ENCODE measurements around the gene TMEM185B. TPM values are rescaled to one million over a fixed set of nuclear protein-coding genes. Genes with fewer than 3 reads are reported as not detected.

Gene TMEM185B
- total and polyA plus RNA-seq, 7 experiments from 2014 or later: 14.9 to 36.8 (median 19.5) TPM

- H3K36me3 ChIP-seq (ENCODE audit: control insufficient read depth in 2 of 3, insufficient read depth in 3 of 3, low read length in 3 of 3): no peaks in the 10 kb centered on the region
- no peaks in the 10 kb centered on the region for H3K27me3 Mint-ChIP-seq
- H3K27me3 ChIP-seq (ENCODE audit: control insufficient read depth in 2 of 2, insufficient read depth in 2 of 2, low read length in 2 of 2): no peaks in the 10 kb centered on the region
- peaks cover 0 to 9% (median 0%) of the 10 kb centered on the region in 5 donors for H3K36me3 Mint-ChIP-seq
- ChIA-PET CTCF (interaction anchor here (0.6 to 1.2 kb wide), 2 partner anchors 12 to 532 kb away, joined by 4 read pairs; no protein-coding TSS in a partner anchor), POLR2A (interaction anchor here (0.5 to 1.5 kb wide), 4 partner anchors 12 to 33 kb away, joined by 3 to 5 read pairs (median 4); no protein-coding TSS in a partner anchor)
- H3K4me3 Mint-ChIP-seq: peak overlapping the region in 5 of 10 donors; percentile 26 to 70 (median 49)
- H3K27ac Mint-ChIP-seq: peak overlapping the region in 8 of 9 donors; percentile 27 to 84 (median 56)
- peaks cover 0 to 2% (median 0%) of the 10 kb centered on the region in 11 donors for H3K9me3 Mint-ChIP-seq
- peaks cover 8 to 10% of the 10 kb centered on the region in 2 donors for H3K4me1 ChIP-seq (ENCODE audit: control insufficient read depth in 2 of 2, insufficient read depth in 2 of 2, low read length in 2 of 2)
- DNase-seq (no peak), ATAC-seq (peak; percentile 33)
- intact Hi-C loops (cut with micrococcal nuclease): no loop called here
- H3K4me1 Mint-ChIP-seq: peaks cover 0 to 19% (median 0%) of the 10 kb centered on the region in 7 donors
- no peak overlapping the region for H3K27ac ChIP-seq (ENCODE audit: low read depth, low read length)
- H3K4me3 ChIP-seq (ENCODE audit: low read length): no peak overlapping the region
- no peaks in the 10 kb centered on the region for H3K9me3 ChIP-seq (ENCODE audit: control insufficient read depth in 2 of 3, low read length in 3 of 3)
These were observed 13.6 kb downstream of the TMEM185B start for GRCh38 chr2:120209427-120210269.

GRCh38 chr2:120208381-120209353, 14.5 kb downstream of the TMEM185B start:
- POLR2A ChIA-PET: no interaction called here
- H3K27ac Mint-ChIP-seq: peak overlapping the region in 3 of 9 donors; percentile 48 to 84 (median 53)
- no peak for DNase-seq
- Histone ChIP-seq H3K4me3 (ENCODE audit: low read length) (no peak overlapping the region), H3K36me3 (ENCODE audit: control insufficient read depth in 2 of 3, insufficient read depth in 3 of 3, low read length in 3 of 3) (no peaks in the 10 kb centered on the region), H3K4me1 (ENCODE audit: control insufficient read depth in 2 of 2, insufficient read depth in 2 of 2, low read length in 2 of 2) (peaks cover 8 to 10% of the 10 kb centered on the region in 2 donors), H3K9me3 (ENCODE audit: control insufficient read depth in 2 of 3, low read length in 3 of 3) (no peaks in the 10 kb centered on the region), H3K27ac (ENCODE audit: low read depth, low read length) (no peak overlapping the region), H3K27me3 (ENCODE audit: control insufficient read depth in 2 of 2, insufficient read depth in 2 of 2, low read length in 2 of 2) (no peaks in the 10 kb centered on the region)
- peaks cover 0 to 2% (median 0%) of the 10 kb centered on the region in 11 donors for H3K9me3 Mint-ChIP-seq
- no peaks in the 10 kb centered on the region for H3K27me3 Mint-ChIP-seq
- H3K4me1 Mint-ChIP-seq: peaks cover 0 to 19% (median 0%) of the 10 kb centered on the region in 7 donors
- peaks cover 0 to 9% (median 0%) of the 10 kb centered on the region in 5 donors for H3K36me3 Mint-ChIP-seq
- CTCF ChIA-PET: no interaction called here
- H3K4me3 Mint-ChIP-seq: no peak overlapping the region
- no peak for ATAC-seq
- intact Hi-C loops (cut with micrococcal nuclease): no loop called here

- Histone ChIP-seq H3K36me3 (ENCODE audit: control insufficient read depth in 2 of 3, insufficient read depth in 3 of 3, low read length in 3 of 3) (no peaks in the 10 kb centered on the region), H3K9me3 (ENCODE audit: control insufficient read depth in 2 of 3, low read length in 3 of 3) (no peaks in the 10 kb centered on the region), H3K27ac (ENCODE audit: low read depth, low read length) (no peak overlapping the region), H3K4me3 (ENCODE audit: low read length) (no peak overlapping the region), H3K27me3 (ENCODE audit: control insufficient read depth in 2 of 2, insufficient read depth in 2 of 2, low read length in 2 of 2) (no peaks in the 10 kb centered on the region), H3K4me1 (ENCODE audit: control insufficient read depth in 2 of 2, insufficient read depth in 2 of 2, low read length in 2 of 2) (peaks cover 8 to 10% of the 10 kb centered on the region in 2 donors)
- ATAC-seq: no peak
- ChIA-PET POLR2A (interaction anchor here (1.0 kb wide), 1 partner anchor 85 kb away, joined by 3 read pairs; no protein-coding TSS in a partner anchor), CTCF (no interaction called here)
- peaks cover 0 to 19% (median 0%) of the 10 kb centered on the region in 7 donors for H3K4me1 Mint-ChIP-seq
- no peak overlapping the region for H3K4me3 Mint-ChIP-seq
- peaks cover 0 to 2% (median 0%) of the 10 kb centered on the region in 5 donors for H3K27me3 Mint-ChIP-seq
- no peak overlapping the region for H3K27ac Mint-ChIP-seq
- H3K9me3 Mint-ChIP-seq: no peaks in the 10 kb centered on the region
- intact Hi-C loops (cut with micrococcal nuclease): loop anchor here (1.0 to 2.0 kb wide), 2 partner anchors 107 kb away; no protein-coding TSS in a partner anchor
- H3K36me3 Mint-ChIP-seq: peaks cover 0 to 7% (median 0%) of the 10 kb centered on the region in 5 donors
- DNase-seq: no peak
These were observed 17.1 kb downstream of the TMEM185B start for GRCh38 chr2:120206022-120206581.

GRCh38 chr2:120204945-120205670, 18.1 kb downstream of the TMEM185B start:
- Mint-ChIP-seq H3K4me1 (peaks cover 0 to 14% (median 0%) of the 10 kb centered on the region in 7 donors), H3K27ac (no peak overlapping the region), H3K4me3 (no peak overlapping the region), H3K27me3 (peaks cover 0 to 2% (median 0%) of the 10 kb centered on the region in 5 donors), H3K36me3 (peaks cover 0 to 11% (median 0%) of the 10 kb centered on the region in 5 donors), H3K9me3 (peaks cover 0 to 3% (median 0%) of the 10 kb centered on the region in 11 donors)
- DNase-seq (no peak), ATAC-seq (no peak)
- POLR2A ChIA-PET: no interaction called here
- H3K4me3 ChIP-seq (ENCODE audit: low read length): no peak overlapping the region
- peaks cover 2 to 4% of the 10 kb centered on the region in 2 donors for H3K4me1 ChIP-seq (ENCODE audit: control insufficient read depth in 2 of 2, insufficient read depth in 2 of 2, low read length in 2 of 2)
- intact Hi-C loops (cut with micrococcal nuclease): no loop called here
- no peaks in the 10 kb centered on the region for H3K9me3 ChIP-seq (ENCODE audit: control insufficient read depth in 2 of 3, low read length in 3 of 3)
- H3K36me3 ChIP-seq (ENCODE audit: control insufficient read depth in 2 of 3, insufficient read depth in 3 of 3, low read length in 3 of 3): no peaks in the 10 kb centered on the region
- H3K27me3 ChIP-seq (ENCODE audit: control insufficient read depth in 2 of 2, insufficient read depth in 2 of 2, low read length in 2 of 2): no peaks in the 10 kb centered on the region
- no peak overlapping the region for H3K27ac ChIP-seq (ENCODE audit: low read depth, low read length)
- CTCF ChIA-PET: interaction anchor here (0.6 to 1.0 kb wide), 2 partner anchors 9 to 1282 kb away, joined by 3 read pairs; no protein-coding TSS in a partner anchor

- Mint-ChIP-seq H3K27ac (no peak overlapping the region), H3K4me1 (peaks cover 0 to 11% (median 0%) of the 10 kb centered on the region in 7 donors), H3K36me3 (peaks cover 0 to 11% (median 0%) of the 10 kb centered on the region in 5 donors), H3K4me3 (no peak overlapping the region), H3K27me3 (peaks cover 0 to 2% (median 0%) of the 10 kb centered on the region in 5 donors), H3K9me3 (peaks cover 0 to 5% (median 0%) of the 10 kb centered on the region in 11 donors)
- ATAC-seq (no peak), DNase-seq (no peak)
- H3K27ac ChIP-seq (ENCODE audit: low read depth, low read length): no peak overlapping the region
- H3K4me1 ChIP-seq (ENCODE audit: control insufficient read depth in 2 of 2, insufficient read depth in 2 of 2, low read length in 2 of 2): no peaks in the 10 kb centered on the region
- ChIA-PET POLR2A (no interaction called here), CTCF (interaction anchor here (0.5 to 1.0 kb wide), 3 partner anchors 9 to 1282 kb away, joined by 3 read pairs; no protein-coding TSS in a partner anchor)
- no peaks in the 10 kb centered on the region for H3K27me3 ChIP-seq (ENCODE audit: control insufficient read depth in 2 of 2, insufficient read depth in 2 of 2, low read length in 2 of 2)
- H3K9me3 ChIP-seq (ENCODE audit: control insufficient read depth in 2 of 3, low read length in 3 of 3): no peaks in the 10 kb centered on the region
- no peak overlapping the region for H3K4me3 ChIP-seq (ENCODE audit: low read length)
- intact Hi-C loops (cut with micrococcal nuclease): no loop called here
- H3K36me3 ChIP-seq (ENCODE audit: control insufficient read depth in 2 of 3, insufficient read depth in 3 of 3, low read length in 3 of 3): no peaks in the 10 kb centered on the region
These were observed 18.8 kb downstream of the TMEM185B start for GRCh38 chr2:120204417-120204816.
